Neuronal stem cell (in vitro differentiated cells): ENCODE results near the gene SMIM17. TPM values are rescaled to one million over a fixed set of nuclear protein-coding genes. Genes with fewer than 3 reads are reported as not detected.
A peak's percentile ranks its signal among the peaks of the same experiment; 100 is the strongest.

ENCODE experiments used
- DNase-seq: peaks from one replicate; pipeline ENCODE4 v3.0.0-alpha.2; 2013; ENCODE audit warnings: low spot score
- H2AFZ ChIP-seq: one replicate; pipeline ENCODE4 v1.6.1; 2013; ENCODE audit warnings: mild to moderate bottlenecking, low read length, inconsistent platforms
- H2AK5ac ChIP-seq: 2 replicates; pipeline ENCODE4 v1.6.1; 2013; ENCODE audit warnings: low read depth, mild to moderate bottlenecking, inconsistent platforms, low read length, moderate library complexity, mixed read lengths
- H2BK120ac ChIP-seq: 2 replicates; pipeline ENCODE4 v1.6.1; 2013; ENCODE audit warnings: low read depth, mild to moderate bottlenecking, inconsistent platforms, low read length, moderate library complexity, mixed read lengths
- H2BK12ac ChIP-seq: one replicate; pipeline ENCODE4 v1.6.1; 2013; ENCODE audit warnings: low read length, inconsistent platforms
- H2BK15ac ChIP-seq: 2 replicates; pipeline ENCODE4 v1.6.1; 2013; ENCODE audit warnings: mild to moderate bottlenecking, low read length, inconsistent platforms, mixed read lengths
- H2BK5ac ChIP-seq: one replicate; pipeline ENCODE4 v1.6.1; 2013; ENCODE audit warnings: inconsistent platforms, mild to moderate bottlenecking, low read length, moderate library complexity
- H3K14ac ChIP-seq: one replicate; pipeline ENCODE4 v1.6.1; 2013; ENCODE audit warnings: low read length, inconsistent platforms
- H3K18ac ChIP-seq: 2 replicates; pipeline ENCODE4 v1.6.1; 2013; ENCODE audit warnings: low read length, inconsistent platforms
- H3K23ac ChIP-seq: 2 replicates; pipeline ENCODE4 v1.6.1; 2013; ENCODE audit warnings: low read depth, mild to moderate bottlenecking, mixed read lengths, low read length, inconsistent platforms; ENCODE audit not compliant: poor library complexity
- H3K27ac ChIP-seq: replicated peaks from 3 replicates; pipeline ENCODE4 v1.5.1; 2013; ENCODE audit warnings: low read length, inconsistent platforms
- H3K27me3 ChIP-seq, 3 experiments: 2 replicates each; pipeline ENCODE4 v1.6.1; 2013; ENCODE audit warnings: low read length in 3 of 3, mild to moderate bottlenecking in 2 of 3, inconsistent platforms in 1 of 3, low read depth in 1 of 3, mixed read lengths in 1 of 3, moderate library complexity in 1 of 3; ENCODE audit not compliant: control insufficient read depth in 3 of 3, insufficient read depth in 3 of 3
- H3K36me3 ChIP-seq, 2 donors: replicated peaks in 1 of 2; 2 replicates each; pipeline ENCODE4 v1.6.1; 2013; ENCODE audit warnings: low read length in 2 of 2; ENCODE audit not compliant: control insufficient read depth in 2 of 2, insufficient read depth in 2 of 2
- H3K4ac ChIP-seq: 2 replicates; pipeline ENCODE4 v1.6.1; 2013; ENCODE audit warnings: inconsistent platforms, mild to moderate bottlenecking, low read length, moderate library complexity
- H3K4me1 ChIP-seq, 2 donors: 1 replicate in 1 of 2; 2 replicates in 1 of 2; pipeline ENCODE4 v1.6.1; 2013; ENCODE audit warnings: low read length in 2 of 2, low read depth in 1 of 2; ENCODE audit not compliant: control insufficient read depth in 2 of 2, insufficient read depth in 1 of 2
- H3K4me2 ChIP-seq: one replicate; pipeline ENCODE4 v1.6.1; 2013; ENCODE audit warnings: mild to moderate bottlenecking, low read length, inconsistent platforms; ENCODE audit not compliant: insufficient read depth, poor library complexity, severe bottlenecking
- H3K4me3 ChIP-seq, 2 donors: 2 replicates each; pipeline ENCODE4 v1.5.1; 2013; ENCODE audit warnings: low read length in 2 of 2, mild to moderate bottlenecking in 2 of 2, inconsistent platforms in 1 of 2, moderate library complexity in 1 of 2
- H3K79me1 ChIP-seq: one replicate; pipeline ENCODE4 v1.6.1; 2013; ENCODE audit warnings: low read depth, mild to moderate bottlenecking, inconsistent platforms, low read length, moderate library complexity
- H3K9ac ChIP-seq: one replicate; pipeline ENCODE4 v1.6.1; 2013; ENCODE audit warnings: mild to moderate bottlenecking, low read depth, low read length, inconsistent platforms; ENCODE audit not compliant: poor library complexity
- H3K9me3 ChIP-seq, 2 donors: replicated peaks in 1 of 2; 2 replicates each; pipeline versions ENCODE3 to v1.6.1; 2013; ENCODE audit warnings: low read length in 2 of 2, mild to moderate bottlenecking in 2 of 2, inconsistent platforms in 1 of 2, low read depth in 1 of 2, mixed read lengths in 1 of 2, moderate library complexity in 1 of 2; ENCODE audit not compliant: control insufficient read depth in 2 of 2, insufficient read depth in 1 of 2
- H4K8ac ChIP-seq: one replicate; pipeline ENCODE4 v1.6.1; 2013; ENCODE audit warnings: low read depth, mild to moderate bottlenecking, inconsistent platforms, low read length, moderate library complexity
- H4K91ac ChIP-seq: one replicate; pipeline ENCODE4 v1.6.1; 2013; ENCODE audit warnings: low read length, low read depth, mild to moderate bottlenecking, inconsistent platforms; ENCODE audit not compliant: poor library complexity
- WGBS, 2 donors: extraction: QIAGEN DNeasy Blood & Tissue Kit; methylation state at CpG; one replicate each; pipeline ENCODE4 v1.1.7; 2013; ENCODE audit warnings: missing lambda C conversion rate in 2 of 2, mixed read lengths in 1 of 2; ENCODE audit not compliant: insufficient read length in 2 of 2, insufficient replicate concordance in 1 of 2; ENCODE audit errors: extremely low coverage in 2 of 2; 5-methylcytosine and 5-hydroxymethylcytosine counted together
- polyA plus RNA-seq, 2 experiments: library from polyadenylated mRNA; stranded (reverse); fragments of 200-250 nt; gene quantifications; one replicate each; pipeline ENCODE4 v1.2.3, GENCODE V29; 2013

The SMIM17 gene
- 0.81 TPM for polyA plus RNA-seq (2013, experiment 1 of 2)
- 0.90 TPM for polyA plus RNA-seq (2013, experiment 2 of 2)

GRCh38 chr19:56642711-56643459 lies at the start of gene SMIM17:
Gene SMIM17, plus strand, starts transcription at chr19:56643159. Its CDS starts 2,509 bp downstream, at chr19:56645668.
- H3K4me3 ChIP-seq, result peak within 1 kb of the TSS in 1 of 2 donors; percentile 45
- H3K4me1 ChIP-seq, result no peaks in the 10 kb centered on the region
- H3K23ac ChIP-seq, result no peak within 1 kb of the TSS
- H2BK15ac ChIP-seq, result no peak within 1 kb of the TSS
- no peak within 1 kb of the TSS for H2AK5ac ChIP-seq
- no peaks in the 10 kb centered on the region for H3K36me3 ChIP-seq
- no peak for DNase-seq
- H3K18ac ChIP-seq, result no peak within 1 kb of the TSS
- no peak within 1 kb of the TSS for H2AFZ ChIP-seq
- H3K4ac ChIP-seq, result no peak within 1 kb of the TSS
- H3K4me2 ChIP-seq, result no peak within 1 kb of the TSS
- no peak within 1 kb of the TSS for H2BK120ac ChIP-seq
- no peak within 1 kb of the TSS for H3K9ac ChIP-seq
- H3K9me3 ChIP-seq, result peaks cover 0 to 14% of the 10 kb centered on the region in 2 donors
- no peak within 1 kb of the TSS for H2BK12ac ChIP-seq
- H2BK5ac ChIP-seq, result no peak within 1 kb of the TSS
- no CpG with 5 or more reads among the region's 60 CpGs for WGBS, 2 donors
- H4K91ac ChIP-seq, result no peak within 1 kb of the TSS
- no peak within 1 kb of the TSS for H4K8ac ChIP-seq
- no peak within 1 kb of the TSS for H3K14ac ChIP-seq
- H3K27ac ChIP-seq, result no peak within 1 kb of the TSS
- H3K79me1 ChIP-seq, result no peaks in the 10 kb centered on the region
- H3K27me3 ChIP-seq, result peaks cover 0 to 12% (median 0%) of the 10 kb centered on the region in 3 experiments

GRCh38 chr19:56594446-56594782 lies 48.5 kb upstream of the SMIM17 start:
- Histone ChIP-seq H2AK5ac (no peak overlapping the region), H3K36me3 (peaks cover 0 to 30% of the 10 kb centered on the region in 2 donors), H3K23ac (no peak overlapping the region), H3K9me3 (peaks cover 19 to 62% of the 10 kb centered on the region in 2 donors), H3K18ac (peak overlapping the region; percentile 40), H4K8ac (no peak overlapping the region), H2AFZ (peak overlapping the region; percentile 95), H3K4me1 (peaks cover 0 to 3% of the 10 kb centered on the region in 2 donors), H3K79me1 (peaks cover 10% of the 10 kb centered on the region), H3K14ac (no peak overlapping the region), H3K27ac (no peak overlapping the region), H3K4me2 (peak overlapping the region; percentile 68), H2BK12ac (no peak overlapping the region), H2BK120ac (no peak overlapping the region), H3K27me3 (no peaks in the 10 kb centered on the region), H3K9ac (no peak overlapping the region), H4K91ac (no peak overlapping the region), H3K4me3 (peak overlapping the region in 1 of 2 donors; percentile 88), H2BK5ac (no peak overlapping the region), H3K4ac (no peak overlapping the region), H2BK15ac (no peak overlapping the region)
- no peak for DNase-seq
- WGBS, 2 donors, result 100% methylated on average over 1 of the region's 4 CpGs; no CpG with 5 or more reads in 1 of the 2 donors

- H2BK12ac ChIP-seq, result peak within 1 kb of the TSS; percentile 47
- H3K9ac ChIP-seq, result peak within 1 kb of the TSS; percentile 99
- peak; percentile 87 for DNase-seq
- peaks cover 14 to 57% of the 10 kb centered on the region in 2 donors for H3K9me3 ChIP-seq
- peak within 1 kb of the TSS; percentile 88 to 96 for H3K4me3 ChIP-seq
- no peak within 1 kb of the TSS for H2AK5ac ChIP-seq
- peak within 1 kb of the TSS; percentile 97 for H3K18ac ChIP-seq
- H4K8ac ChIP-seq, result peak within 1 kb of the TSS; percentile 45
- H3K4me2 ChIP-seq, result peak within 1 kb of the TSS; percentile 68
- H3K4me1 ChIP-seq, result peaks cover 0 to 3% of the 10 kb centered on the region in 2 donors
- H3K14ac ChIP-seq, result peak within 1 kb of the TSS; percentile 95
- no peak within 1 kb of the TSS for H2BK5ac ChIP-seq
- H3K4ac ChIP-seq, result peak within 1 kb of the TSS; percentile 41
- H2BK15ac ChIP-seq, result no peak within 1 kb of the TSS
- H3K27ac ChIP-seq, result no peak within 1 kb of the TSS
- H3K23ac ChIP-seq, result peak within 1 kb of the TSS; percentile 44
- no peak within 1 kb of the TSS for H2BK120ac ChIP-seq
- H3K36me3 ChIP-seq, result peaks cover 0 to 30% of the 10 kb centered on the region in 2 donors
- peaks cover 10% of the 10 kb centered on the region for H3K79me1 ChIP-seq
- no peaks in the 10 kb centered on the region for H3K27me3 ChIP-seq
- H4K91ac ChIP-seq, result peak within 1 kb of the TSS; percentile 82
- H2AFZ ChIP-seq, result peak within 1 kb of the TSS; percentile 95
- WGBS, 2 donors, result 100% methylated on average over 1 of the region's 52 CpGs; no CpG with 5 or more reads in 1 of the 2 donors
Measured at GRCh38 chr19:56594783-56595547, 48.0 kb upstream of the SMIM17 start, which contains the start of gene ZNF71. Gene ZNF71, plus strand, starts transcription at chr19:56595302. Its CDS starts 6,257 bp downstream, at chr19:56601559.

GRCh38 chr19:56595548-56595899 lies 47.4 kb upstream of the SMIM17 start:
- peak overlapping the region; percentile 66 for H3K4me2 ChIP-seq
- H3K79me1 ChIP-seq, result peaks cover 10% of the 10 kb centered on the region
- peak overlapping the region; percentile 38 for H3K23ac ChIP-seq
- H4K8ac ChIP-seq, result peak overlapping the region; percentile 45
- H2AK5ac ChIP-seq, result no peak overlapping the region
- H3K18ac ChIP-seq, result peak overlapping the region; percentile 97
- H3K4me3 ChIP-seq, result peak overlapping the region; percentile 88 to 96
- no peaks in the 10 kb centered on the region for H3K27me3 ChIP-seq
- H2BK12ac ChIP-seq, result peak overlapping the region; percentile 47
- no peak for DNase-seq
- peak overlapping the region; percentile 95 for H2AFZ ChIP-seq
- H3K4ac ChIP-seq, result peak overlapping the region; percentile 41
- no peak overlapping the region for H2BK15ac ChIP-seq
- WGBS, 2 donors, result no CpG with 5 or more reads among the region's 4 CpGs
- H2BK5ac ChIP-seq, result no peak overlapping the region
- peak overlapping the region; percentile 95 for H3K14ac ChIP-seq
- H3K36me3 ChIP-seq, result peaks cover 0 to 33% of the 10 kb centered on the region in 2 donors
- H3K27ac ChIP-seq, result no peak overlapping the region
- H4K91ac ChIP-seq, result peak overlapping the region; percentile 82
- peak overlapping the region; percentile 99 for H3K9ac ChIP-seq
- peaks cover 9 to 54% of the 10 kb centered on the region in 2 donors for H3K9me3 ChIP-seq
- peaks cover 0 to 3% of the 10 kb centered on the region in 2 donors for H3K4me1 ChIP-seq
- no peak overlapping the region for H2BK120ac ChIP-seq
